GM23248 (cell line): ENCODE measurements around the gene IRS1. TPM values are rescaled to one million over a fixed set of nuclear protein-coding genes. Genes with fewer than 3 reads are reported as not detected.

Experiments
- DNase-seq: peaks from one replicate; pipeline ENCODE4 v3.0.0-alpha.2; 2015
- H2AFZ ChIP-seq: fragments of 200-600 bp; sonication (generic); 2 replicates; pipeline ENCODE4 v1.6.1; 2016; ENCODE audit warnings: antibody characterized with exemption
- H3F3A ChIP-seq: fragments of 200-600 bp; sonication (generic); 2 replicates; pipeline ENCODE4 v1.6.1; 2016; ENCODE audit warnings: mild to moderate bottlenecking, antibody characterized with exemption, mixed run types; ENCODE audit not compliant: insufficient read depth
- H3K27ac ChIP-seq: fragments of 200-600 bp; sonication (generic); 2 replicates; pipeline ENCODE4 v1.5.1; 2016; ENCODE audit warnings: mild to moderate bottlenecking
- H3K27me3 ChIP-seq: fragments of 200-600 bp; sonication (generic); replicated peaks from 2 replicates; pipeline ENCODE4 v1.6.1; 2016; ENCODE audit warnings: mild to moderate bottlenecking; ENCODE audit not compliant: insufficient read depth
- H3K36me3 ChIP-seq: fragments of 200-600 bp; sonication (generic); 2 replicates; pipeline ENCODE4 v1.6.1; 2016; ENCODE audit warnings: low read depth, mild to moderate bottlenecking
- H3K4me1 ChIP-seq: fragments of 200-600 bp; sonication (generic); 2 replicates; pipeline ENCODE4 v1.6.1; 2016; ENCODE audit warnings: mild to moderate bottlenecking; ENCODE audit not compliant: insufficient read depth
- H3K4me2 ChIP-seq: fragments of 200-600 bp; sonication (generic); one replicate; pipeline ENCODE4 v1.6.1; 2016; ENCODE audit warnings: mild to moderate bottlenecking; ENCODE audit not compliant: unreplicated experiment
- H3K4me3 ChIP-seq: fragments of 200-600 bp; sonication (generic); 2 replicates; pipeline ENCODE4 v1.5.1; 2016; ENCODE audit warnings: mild to moderate bottlenecking
- H3K79me2 ChIP-seq: fragments of 200-600 bp; sonication (generic); 2 replicates; pipeline ENCODE4 v1.6.1; 2016; ENCODE audit warnings: mild to moderate bottlenecking; ENCODE audit not compliant: insufficient read depth
- H3K9ac ChIP-seq: fragments of 200-600 bp; sonication (generic); 2 replicates; pipeline ENCODE4 v1.6.1; 2016; ENCODE audit warnings: mild to moderate bottlenecking
- H3K9me2 ChIP-seq: fragments of 200-600 bp; sonication (generic); 2 replicates; pipeline ENCODE4 v1.6.1; 2016; ENCODE audit warnings: mixed run types, mild to moderate bottlenecking, moderate library complexity; ENCODE audit not compliant: insufficient read depth
- H3K9me3 ChIP-seq: fragments of 200-600 bp; sonication (generic); one replicate; pipeline ENCODE4 v1.6.1; 2017; ENCODE audit warnings: low read depth
- H4K20me1 ChIP-seq: fragments of 200-600 bp; sonication (generic); 2 replicates; pipeline ENCODE4 v1.6.0; 2016; ENCODE audit not compliant: insufficient read depth
- EZH2 ChIP-seq: fragments of 200-600 bp; sonication (generic); IDR thresholded peaks from 2 replicates; pipeline ENCODE4 v1.6.1; 2018; ENCODE audit warnings: antibody characterized with exemption, mild to moderate bottlenecking; ENCODE audit not compliant: insufficient read depth, poor library complexity, severe bottlenecking
- EZH2phosphoT487 ChIP-seq: fragments of 200-600 bp; sonication (generic); IDR thresholded peaks from 2 replicates; pipeline ENCODE4 v1.6.1; 2018; ENCODE audit warnings: antibody characterized with exemption, moderate library complexity, mild to moderate bottlenecking, low read depth; ENCODE audit not compliant: insufficient read depth
- WGBS, 2 experiments: methylation state at CpG; one replicate each; pipeline ENCODE4 v1.1.6; 2015 to 2017; ENCODE audit warnings: low lambda C conversion rate in 2 of 2, low coverage in 1 of 2; ENCODE audit errors: missing lambda C conversion rate in 2 of 2; 5-methylcytosine and 5-hydroxymethylcytosine counted together
- in situ Hi-C: fragments of 300-500 bp; cut with MboI; formaldehyde crosslinking; loops from 2 replicates; pipeline ENCODE4 v1.15.0; 2020
- polyA plus RNA-seq: library from polyadenylated mRNA; unstranded; fragments of >200 nt; fragmentation: Nextera tagmentation; extraction: Ambion mirVana; gene quantifications from 2 replicates; pipeline ENCODE4 v1.2.1, GENCODE V29; 2016
- total RNA-seq: library from RNA; depleted of rRNA; stranded (reverse); fragments of >200 nt; shearing (Covaris generic); gene quantifications from 2 replicates; pipeline ENCODE4 v1.2.3, GENCODE V29; 2014

IRS1 gene
- total and polyA plus RNA-seq, 2 experiments from 2014 or later = 8.4 to 18.8 TPM

GRCh38 chr2:226693521-226693920, 106.1 kb downstream of the IRS1 start:
- Histone ChIP-seq H3K27me3 (no peaks in the 10 kb centered on the region), H2AFZ (no peak overlapping the region), H3F3A (no peaks in the 10 kb centered on the region), H3K4me1 (no peaks in the 10 kb centered on the region; the same call in 1 of the 2 replicates), H3K4me3 (no peak overlapping the region), H3K9ac (no peak overlapping the region), H4K20me1 (no peaks in the 10 kb centered on the region), H3K9me3 (no peaks in the 10 kb centered on the region), H3K79me2 (no peaks in the 10 kb centered on the region), H3K36me3 (no peaks in the 10 kb centered on the region), H3K9me2 (no peaks in the 10 kb centered on the region), H3K4me2 (no peak overlapping the region), H3K27ac (no peak overlapping the region)
- in situ Hi-C loops = no loop called here
- no peak for DNase-seq
- TF ChIP-seq EZH2 = no peak
- 89 to 93% methylated on average over 4 of the region's 4 CpGs for WGBS, 2 experiments

- H3K36me3 ChIP-seq = no peaks in the 10 kb centered on the region
- no peaks in the 10 kb centered on the region for H3K9me3 ChIP-seq
- TF ChIP-seq EZH2phosphoT487 = no peak
- no peak for TF ChIP-seq EZH2
- no peak overlapping the region for H3K4me3 ChIP-seq
- H3F3A ChIP-seq = no peaks in the 10 kb centered on the region
- H2AFZ ChIP-seq = no peak overlapping the region
- no peak overlapping the region for H3K9ac ChIP-seq
- H3K4me1 ChIP-seq = no peaks in the 10 kb centered on the region; the same call in 1 of the 2 replicates
- WGBS, 2 experiments = 81 to 82% methylated on average over 9 of the region's 9 CpGs
- in situ Hi-C loops = no loop called here
- no peaks in the 10 kb centered on the region for H3K79me2 ChIP-seq
- no peaks in the 10 kb centered on the region for H3K9me2 ChIP-seq
- no peak overlapping the region for H3K4me2 ChIP-seq
- H3K27ac ChIP-seq = no peak overlapping the region
- DNase-seq = no peak
- no peaks in the 10 kb centered on the region for H3K27me3 ChIP-seq
- no peaks in the 10 kb centered on the region for H4K20me1 ChIP-seq
Observed at GRCh38 chr2:226692521-226693126, 107.0 kb downstream of the IRS1 start.

- Histone ChIP-seq H3K27ac (no peak overlapping the region), H3K4me3 (no peak overlapping the region), H3K9me2 (no peaks in the 10 kb centered on the region), H3K27me3 (no peaks in the 10 kb centered on the region), H3K9ac (no peak overlapping the region), H3K36me3 (no peaks in the 10 kb centered on the region), H4K20me1 (no peaks in the 10 kb centered on the region), H3K4me2 (no peak overlapping the region), H3K9me3 (no peaks in the 10 kb centered on the region), H2AFZ (no peak overlapping the region), H3F3A (no peaks in the 10 kb centered on the region), H3K4me1 (no peaks in the 10 kb centered on the region; the same call in 1 of the 2 replicates), H3K79me2 (no peaks in the 10 kb centered on the region)
- no peak for DNase-seq
- in situ Hi-C loops = no loop called here
- WGBS, 2 experiments = 90 to 98% methylated on average over 2 of the region's 2 CpGs
- TF ChIP-seq EZH2phosphoT487 = no peak
- TF ChIP-seq EZH2 = no peak
Observed at GRCh38 chr2:226691255-226691654, 108.4 kb downstream of the IRS1 start.

- DNase-seq = peak; percentile 10
- no peaks in the 10 kb centered on the region for H3K27me3 ChIP-seq
- in situ Hi-C loops = no loop called here
- H3K79me2 ChIP-seq = no peaks in the 10 kb centered on the region
- H2AFZ ChIP-seq = peak overlapping the region; percentile 34; the same call in 1 of the 2 replicates
- H3K4me2 ChIP-seq = no peak overlapping the region
- 89 to 92% methylated on average over 4 of the region's 4 CpGs for WGBS, 2 experiments
- no peak overlapping the region for H3K9ac ChIP-seq
- no peaks in the 10 kb centered on the region for H3K36me3 ChIP-seq
- TF ChIP-seq EZH2 (no peak), EZH2phosphoT487 (no peak)
- no peaks in the 10 kb centered on the region for H3K9me3 ChIP-seq
- H3K4me3 ChIP-seq = no peak overlapping the region
- no peaks in the 10 kb centered on the region for H3F3A ChIP-seq
- H3K4me1 ChIP-seq = no peaks in the 10 kb centered on the region; the same call in 1 of the 2 replicates
- no peak overlapping the region for H3K27ac ChIP-seq
- H3K9me2 ChIP-seq = no peaks in the 10 kb centered on the region
- H4K20me1 ChIP-seq = no peaks in the 10 kb centered on the region
Observed at GRCh38 chr2:226690461-226691024, 109.1 kb downstream of the IRS1 start.
